Measurements from ENCODE around the gene CACNA1I.
A peak's percentile ranks its signal among the peaks of the same experiment; 100 is the strongest.

CACNA1I gene

GRCh38 chr22:39598017-39598965 is 27.7 kb downstream of the CACNA1I start:
- DNase-seq (ENCODE audit: low spot score): no peak

GRCh38 chr22:39600491-39601179 is 30.1 kb downstream of the CACNA1I start:
- no peak for DNase-seq (ENCODE audit: low spot score)

GRCh38 chr22:39601180-39601535 is 30.6 kb downstream of the CACNA1I start:
- DNase-seq (ENCODE audit: low spot score): no peak

GRCh38 chr22:39603345-39603744 is 32.8 kb downstream of the CACNA1I start:
- DNase-seq (ENCODE audit: low spot score): no peak

- DNase-seq (ENCODE audit: low spot score): no peak
These were observed 39.7 kb downstream of the CACNA1I start for GRCh38 chr22:39610246-39610645.

GRCh38 chr22:39610766-39611165 is 40.2 kb downstream of the CACNA1I start:
- DNase-seq (ENCODE audit: low spot score): no peak

- no peak for DNase-seq (ENCODE audit: low spot score)
These were observed 40.8 kb downstream of the CACNA1I start for GRCh38 chr22:39611360-39611759.

- no peak for DNase-seq (ENCODE audit: low spot score)
These were observed 42.4 kb downstream of the CACNA1I start for GRCh38 chr22:39612811-39613548.

GRCh38 chr22:39613549-39613921 is 43.0 kb downstream of the CACNA1I start:
- DNase-seq (ENCODE audit: low spot score): no peak

GRCh38 chr22:39614442-39614841 is 43.9 kb downstream of the CACNA1I start:
- no peak for DNase-seq (ENCODE audit: low spot score)

- DNase-seq (ENCODE audit: low spot score): no peak
These were observed 45.5 kb downstream of the CACNA1I start for GRCh38 chr22:39616051-39616450.

GRCh38 chr22:39616781-39617180 is 46.2 kb downstream of the CACNA1I start:
- no peak for DNase-seq (ENCODE audit: low spot score)

GRCh38 chr22:39617342-39617741 is 46.8 kb downstream of the CACNA1I start:
- no peak for DNase-seq (ENCODE audit: low spot score)

- no peak for DNase-seq (ENCODE audit: low spot score)
These were observed 47.6 kb downstream of the CACNA1I start for GRCh38 chr22:39617970-39618757.

- no peak for DNase-seq (ENCODE audit: low spot score)
These were observed 48.5 kb downstream of the CACNA1I start for GRCh38 chr22:39618996-39619530.

- DNase-seq (ENCODE audit: low spot score): no peak
These were observed 50.6 kb downstream of the CACNA1I start for GRCh38 chr22:39620924-39621690.

GRCh38 chr22:39621826-39622225 is 51.3 kb downstream of the CACNA1I start:
- no peak for DNase-seq (ENCODE audit: low spot score)

GRCh38 chr22:39622881-39623367 is 52.4 kb downstream of the CACNA1I start:
- peak; percentile 13 for DNase-seq (ENCODE audit: low spot score)

- DNase-seq (ENCODE audit: low spot score): no peak
These were observed 53.3 kb downstream of the CACNA1I start for GRCh38 chr22:39623603-39624500.

GRCh38 chr22:39624501-39624821 is 53.9 kb downstream of the CACNA1I start:
- no peak for DNase-seq (ENCODE audit: low spot score)
